ENCODE results near the gene RNPEP.
"Not testable (repeated sequence)": the region's sequence is repeated elsewhere in the genome, so short reads cannot be mapped to it uniquely, and the experiment has no call there.

The RNPEP gene

GRCh38 chr1:201982623-201983379 is at the start of gene RNPEP:
Gene RNPEP (plus strand): TSS chr1:201982648. CDS start chr1:201982667, 19 bp downstream.
- peak; percentile 21 for TF ChIP-seq CTCF (conservative IDR thresholded peaks at IDR 0.05; ENCODE audit: low read depth, low read length)
- H3K4me3 ChIP-seq (ENCODE audit: low read depth, low read length) = peak within 1 kb of the TSS; percentile 82
- DNase-seq (ENCODE audit: low read depth) = peak; percentile 67

- DNase-seq (ENCODE audit: low read depth) = peak; percentile 78
- no peak overlapping the region for H3K4me3 ChIP-seq (ENCODE audit: low read depth, low read length)
- TF ChIP-seq CTCF (conservative IDR thresholded peaks at IDR 0.05; ENCODE audit: low read depth, low read length) = no peak
Observed at GRCh38 chr1:201933840-201934430, 48.5 kb upstream of the RNPEP start.

- TF ChIP-seq CTCF (conservative IDR thresholded peaks at IDR 0.05; ENCODE audit: low read depth, low read length) = no peak
- peak; percentile 81 for DNase-seq (ENCODE audit: low read depth)
- H3K4me3 ChIP-seq (ENCODE audit: low read depth, low read length) = no peak overlapping the region
Observed at GRCh38 chr1:201937624-201938213, 44.7 kb upstream of the RNPEP start.

GRCh38 chr1:201938440-201939035 is 43.9 kb upstream of the RNPEP start:
- TF ChIP-seq CTCF (conservative IDR thresholded peaks at IDR 0.05; ENCODE audit: low read depth, low read length) = no peak
- peak; percentile 12 for DNase-seq (ENCODE audit: low read depth)
- H3K4me3 ChIP-seq (ENCODE audit: low read depth, low read length) = no peak overlapping the region

- no peak for DNase-seq (ENCODE audit: low read depth)
- no peak for TF ChIP-seq CTCF (conservative IDR thresholded peaks at IDR 0.05; ENCODE audit: low read depth, low read length)
- H3K4me3 ChIP-seq (ENCODE audit: low read depth, low read length) = no peak overlapping the region
Observed at GRCh38 chr1:201939148-201939547, 43.3 kb upstream of the RNPEP start.

- no peak for TF ChIP-seq CTCF (conservative IDR thresholded peaks at IDR 0.05; ENCODE audit: low read depth, low read length)
- no peak for DNase-seq (ENCODE audit: low read depth)
- no peak overlapping the region for H3K4me3 ChIP-seq (ENCODE audit: low read depth, low read length)
Observed at GRCh38 chr1:201939574-201939973, 42.9 kb upstream of the RNPEP start.

- not testable (repeated sequence) for H3K4me3 ChIP-seq (ENCODE audit: low read depth, low read length); DNase-seq (ENCODE audit: low read depth)
Observed at GRCh38 chr1:201940316-201940715, 42.1 kb upstream of the RNPEP start.
